ENCODE data around the gene KIF26A. TPM values are rescaled to one million over a fixed set of nuclear protein-coding genes. Genes with fewer than 3 reads are reported as not detected.

Gene KIF26A
- total and polyA plus RNA-seq, 2 donors (not counting 1 experiment from before 2014, with no cell fraction given): 0.15 TPM; not detected in 1

DNA sequence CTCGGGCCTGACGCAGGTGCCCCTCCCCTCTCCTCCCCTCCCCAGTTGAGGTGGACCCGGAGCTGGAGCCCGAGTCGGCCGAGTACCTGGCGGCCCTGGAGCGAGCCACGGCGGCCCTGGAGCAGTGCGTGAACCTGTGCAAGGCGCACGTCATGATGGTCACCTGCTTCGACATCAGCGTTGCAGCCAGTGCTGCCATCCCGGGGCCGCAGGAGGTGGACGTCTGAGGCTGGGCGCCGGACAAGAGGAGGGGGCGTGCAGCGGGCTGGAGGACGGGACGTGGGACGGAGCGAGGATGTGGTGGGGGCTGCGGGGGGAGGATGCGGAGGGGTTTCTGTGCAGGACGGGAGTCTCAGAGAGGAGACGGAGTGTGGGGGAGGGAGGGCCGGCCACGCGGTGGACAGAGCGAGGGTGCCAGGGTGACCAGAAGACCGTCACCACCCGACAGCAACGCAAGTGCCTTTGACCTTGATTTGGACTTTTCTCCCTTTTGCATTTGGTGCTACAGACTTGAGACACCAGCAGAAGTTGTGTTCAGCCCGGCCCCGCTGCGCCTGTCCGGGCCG, 41.3 kb downstream of the KIF26A start:
- intact Hi-C loops (cut with micrococcal nuclease): no loop called here
- no peak overlapping the region for H3K27ac ChIP-seq (ENCODE audit: low read length in 2 of 2)
- Mint-ChIP-seq H3K9me3 (ENCODE audit: insufficient read depth) (no peaks in the 10 kb centered on the region), H3K4me1 (no peaks in the 10 kb centered on the region), H3K4me3 (no peak overlapping the region), H3K27me3 (no peaks in the 10 kb centered on the region), H3K27ac (no peak overlapping the region)
- ChIA-PET CTCF (no interaction called here), POLR2A (no interaction called here)
- H4K20me1 ChIP-seq (ENCODE audit: control insufficient read depth, insufficient read depth, low read length, poor library complexity, severe bottlenecking): no peaks in the 10 kb centered on the region
- no peak for TF ChIP-seq EZH2 (IDR thresholded peaks at IDR 0.05; ENCODE audit: borderline replicate concordance, insufficient read depth, low read depth, low read length, poor library complexity, severe bottlenecking)
- TF ChIP-seq, protein P1, sequence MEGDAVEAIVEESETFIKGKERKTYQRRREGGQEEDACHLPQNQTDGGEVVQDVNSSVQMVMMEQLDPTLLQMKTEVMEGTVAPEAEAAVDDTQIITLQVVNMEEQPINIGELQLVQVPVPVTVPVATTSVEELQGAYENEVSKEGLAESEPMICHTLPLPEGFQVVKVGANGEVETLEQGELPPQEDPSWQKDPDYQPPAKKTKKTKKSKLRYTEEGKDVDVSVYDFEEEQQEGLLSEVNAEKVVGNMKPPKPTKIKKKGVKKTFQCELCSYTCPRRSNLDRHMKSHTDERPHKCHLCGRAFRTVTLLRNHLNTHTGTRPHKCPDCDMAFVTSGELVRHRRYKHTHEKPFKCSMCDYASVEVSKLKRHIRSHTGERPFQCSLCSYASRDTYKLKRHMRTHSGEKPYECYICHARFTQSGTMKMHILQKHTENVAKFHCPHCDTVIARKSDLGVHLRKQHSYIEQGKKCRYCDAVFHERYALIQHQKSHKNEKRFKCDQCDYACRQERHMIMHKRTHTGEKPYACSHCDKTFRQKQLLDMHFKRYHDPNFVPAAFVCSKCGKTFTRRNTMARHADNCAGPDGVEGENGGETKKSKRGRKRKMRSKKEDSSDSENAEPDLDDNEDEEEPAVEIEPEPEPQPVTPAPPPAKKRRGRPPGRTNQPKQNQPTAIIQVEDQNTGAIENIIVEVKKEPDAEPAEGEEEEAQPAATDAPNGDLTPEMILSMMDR (IDR thresholded peaks at IDR 0.05): no peak
- H3K79me2 ChIP-seq (ENCODE audit: control insufficient read depth, insufficient read depth, low read length): no peaks in the 10 kb centered on the region
- ATAC-seq (ENCODE audit: low read depth) (no peak), DNase-seq (no peak)
- no peaks in the 10 kb centered on the region for H3K27me3 ChIP-seq (replicated peaks in 1 of 4; ENCODE audit: control extremely low read depth in 1 of 4, control insufficient read depth in 3 of 4, insufficient read depth in 4 of 4, low read length in 3 of 4)
- H3K9me3 ChIP-seq (ENCODE audit: control extremely low read depth in 1 of 3, control insufficient read depth in 2 of 3, insufficient read depth in 1 of 3, low read length in 2 of 3): no peaks in the 10 kb centered on the region
- H3K36me3 ChIP-seq (replicated peaks in 1 of 2; ENCODE audit: control extremely low read depth in 1 of 2, control insufficient read depth in 1 of 2, extremely low read depth in 1 of 2, insufficient read depth in 2 of 2, low read length in 1 of 2): no peaks in the 10 kb centered on the region
- WGBS (ENCODE audit: insufficient coverage): 94% methylated on average over 37 of the region's 42 CpGs
- no peaks in the 10 kb centered on the region for H3K4me1 ChIP-seq (ENCODE audit: control insufficient read depth in 2 of 2, insufficient read depth in 2 of 2, low read length in 2 of 2)
- no peak overlapping the region for H3K4me3 ChIP-seq (ENCODE audit: control extremely low read depth in 1 of 5, extremely low read depth in 1 of 5, insufficient read depth in 1 of 5, low read depth in 2 of 5, low read length in 4 of 5)
- H3K4me2 ChIP-seq (replicated peaks; ENCODE audit: low read depth, low read length, poor library complexity, severe bottlenecking): no peak overlapping the region
- no peak overlapping the region for H2AFZ ChIP-seq (ENCODE audit: insufficient read depth, low read depth, low read length, poor library complexity, severe bottlenecking)
- no peak overlapping the region for H3K9ac ChIP-seq (ENCODE audit: low read length)

DNA sequence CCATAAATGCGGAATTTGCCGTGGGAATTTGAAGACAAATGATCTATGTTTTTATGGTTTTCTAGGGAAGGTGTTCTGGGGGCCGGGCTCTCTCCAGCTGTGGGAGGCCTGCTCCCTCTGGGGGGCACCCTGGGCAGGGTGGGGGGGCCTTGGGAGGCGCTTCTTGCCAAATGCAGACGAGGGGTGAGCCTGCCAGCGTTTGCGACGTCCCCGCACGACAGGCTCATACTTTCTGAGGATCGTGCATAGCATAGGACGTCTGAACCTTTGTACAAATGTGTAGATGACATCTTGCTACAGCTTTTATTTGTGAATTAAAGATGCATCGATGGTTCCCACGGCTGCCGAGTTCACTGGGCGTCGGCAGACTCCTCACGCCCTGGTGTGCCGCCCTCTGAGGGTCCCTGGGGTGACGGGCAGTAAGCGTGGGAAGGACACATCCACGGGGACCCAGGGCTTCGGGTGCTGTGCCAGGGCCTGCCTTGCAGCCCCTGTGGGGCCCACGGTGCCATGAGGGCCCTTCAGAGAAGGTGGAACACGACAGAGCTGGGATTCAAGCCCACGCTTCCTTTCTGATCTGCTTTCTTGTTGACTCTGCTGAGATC, 42.3 kb downstream of the KIF26A start:
- Histone ChIP-seq H3K79me2 (ENCODE audit: control insufficient read depth, insufficient read depth, low read length) (no peaks in the 10 kb centered on the region), H4K20me1 (ENCODE audit: control insufficient read depth, insufficient read depth, low read length, poor library complexity, severe bottlenecking) (no peaks in the 10 kb centered on the region), H3K4me2 (replicated peaks; ENCODE audit: low read depth, low read length, poor library complexity, severe bottlenecking) (no peak overlapping the region), H3K36me3 (replicated peaks in 1 of 2; ENCODE audit: control extremely low read depth in 1 of 2, control insufficient read depth in 1 of 2, extremely low read depth in 1 of 2, insufficient read depth in 2 of 2, low read length in 1 of 2) (no peaks in the 10 kb centered on the region), H3K27ac (ENCODE audit: low read length in 2 of 2) (no peak overlapping the region), H3K4me3 (ENCODE audit: control extremely low read depth in 1 of 5, extremely low read depth in 1 of 5, insufficient read depth in 1 of 5, low read depth in 2 of 5, low read length in 4 of 5) (no peak overlapping the region), H2AFZ (ENCODE audit: insufficient read depth, low read depth, low read length, poor library complexity, severe bottlenecking) (no peak overlapping the region), H3K27me3 (replicated peaks in 1 of 4; ENCODE audit: control extremely low read depth in 1 of 4, control insufficient read depth in 3 of 4, insufficient read depth in 4 of 4, low read length in 3 of 4) (no peaks in the 10 kb centered on the region), H3K4me1 (ENCODE audit: control insufficient read depth in 2 of 2, insufficient read depth in 2 of 2, low read length in 2 of 2) (no peaks in the 10 kb centered on the region), H3K9ac (ENCODE audit: low read length) (no peak overlapping the region), H3K9me3 (ENCODE audit: control extremely low read depth in 1 of 3, control insufficient read depth in 2 of 3, insufficient read depth in 1 of 3, low read length in 2 of 3) (no peaks in the 10 kb centered on the region)
- ChIA-PET CTCF (no interaction called here), POLR2A (no interaction called here)
- no peak overlapping the region for H3K4me3 Mint-ChIP-seq
- intact Hi-C loops (cut with micrococcal nuclease): no loop called here
- TF ChIP-seq EZH2 (IDR thresholded peaks at IDR 0.05; ENCODE audit: borderline replicate concordance, insufficient read depth, low read depth, low read length, poor library complexity, severe bottlenecking): no peak
- TF ChIP-seq, protein P1 (IDR thresholded peaks at IDR 0.05): no peak
- no peak for ATAC-seq (ENCODE audit: low read depth)
- 87% methylated on average over 24 of the region's 26 CpGs for WGBS (ENCODE audit: insufficient coverage)
- H3K27me3 Mint-ChIP-seq: no peaks in the 10 kb centered on the region
- no peak for DNase-seq
- no peaks in the 10 kb centered on the region for H3K9me3 Mint-ChIP-seq (ENCODE audit: insufficient read depth)
- H3K4me1 Mint-ChIP-seq: no peaks in the 10 kb centered on the region
- no peak overlapping the region for H3K27ac Mint-ChIP-seq
